CD4-positive, alpha-beta T cell treated with Interleukin-4 for 1 hour (primary cell): ENCODE results near the gene TXLNB.

Source experiments
- DNase-seq, 2 donors: peaks; one replicate each; pipeline ENCODE4 v3.0.0-alpha.2; 2020 to 2022

Gene TXLNB

GRCh38 chr6:139291813-139292619 is at the start of gene TXLNB:
Gene TXLNB (minus strand): TSS chr6:139291998. CDS start chr6:139288899, 3,099 bp downstream.
- DNase-seq, result peak; percentile 87 to 89

- no peak for DNase-seq
These were observed 49.3 kb upstream of the TXLNB start for GRCh38 chr6:139341060-139341459.

GRCh38 chr6:139338795-139339194 is 47.0 kb upstream of the TXLNB start:
- DNase-seq, result no peak

DNA sequence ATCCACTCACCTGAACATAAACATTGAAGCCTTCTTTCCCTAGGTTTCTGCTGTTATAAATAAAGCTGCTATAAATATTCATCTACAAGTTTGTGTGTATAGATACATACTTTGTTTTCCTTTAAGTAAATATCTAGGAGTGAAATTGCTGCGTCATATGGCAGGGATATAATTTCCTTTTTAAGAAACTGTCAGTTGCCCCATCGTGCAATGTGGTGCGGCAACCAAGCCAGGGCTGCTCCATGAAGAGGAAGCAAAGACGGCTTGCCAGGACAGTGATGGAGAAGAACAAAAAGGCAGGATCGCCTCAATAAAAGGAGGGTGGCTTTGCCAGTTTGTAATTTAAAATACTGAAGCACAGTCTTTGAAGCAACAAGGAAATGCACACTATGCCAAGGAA is 46.0 kb upstream of the TXLNB start:
- DNase-seq, result peak in 1 of 2 donors; percentile 30

DNA sequence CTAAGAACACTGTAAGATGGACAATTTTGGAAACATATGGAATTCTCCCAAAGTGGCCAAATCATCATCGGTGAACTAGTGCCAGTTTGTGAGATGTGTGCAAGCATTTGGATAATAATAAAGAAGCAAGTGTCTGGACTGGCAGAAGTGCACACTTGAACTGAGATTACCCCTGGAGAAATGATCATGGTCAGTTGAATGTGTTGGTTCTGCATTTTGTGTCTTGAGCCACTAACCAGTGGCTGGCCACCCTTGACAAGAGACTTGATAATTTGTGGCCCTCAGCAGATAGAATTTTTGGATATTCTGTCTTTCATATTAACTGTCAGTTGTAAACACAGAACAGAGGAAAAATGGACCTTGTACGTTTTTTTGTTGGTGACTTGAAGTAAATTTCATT is 45.2 kb upstream of the TXLNB start:
- DNase-seq, result no peak

DNA sequence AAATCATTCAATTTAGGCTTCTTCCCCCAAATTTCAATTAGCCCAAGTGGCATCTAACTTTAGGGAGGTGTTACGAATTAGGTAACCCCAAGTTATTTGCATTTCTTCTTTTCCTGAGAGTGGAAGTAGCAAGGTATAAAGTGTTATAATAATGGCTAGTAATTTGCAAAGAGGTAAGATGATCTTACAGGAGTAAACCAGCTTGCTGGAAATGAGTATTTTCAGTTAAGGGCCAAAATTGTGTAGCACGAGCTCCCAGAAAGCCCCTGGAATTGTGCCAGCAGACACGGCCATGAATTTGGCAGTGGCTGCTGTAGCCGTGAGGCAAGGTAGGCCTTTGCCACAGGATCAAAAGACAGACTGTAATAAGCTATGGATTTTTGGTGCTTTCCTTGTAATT is 44.7 kb upstream of the TXLNB start:
- no peak for DNase-seq

- DNase-seq, result no peak
These were observed 43.8 kb upstream of the TXLNB start for GRCh38 chr6:139335447-139336210.

GRCh38 chr6:139334806-139335446 is 43.1 kb upstream of the TXLNB start:
- DNase-seq, result no peak

DNA sequence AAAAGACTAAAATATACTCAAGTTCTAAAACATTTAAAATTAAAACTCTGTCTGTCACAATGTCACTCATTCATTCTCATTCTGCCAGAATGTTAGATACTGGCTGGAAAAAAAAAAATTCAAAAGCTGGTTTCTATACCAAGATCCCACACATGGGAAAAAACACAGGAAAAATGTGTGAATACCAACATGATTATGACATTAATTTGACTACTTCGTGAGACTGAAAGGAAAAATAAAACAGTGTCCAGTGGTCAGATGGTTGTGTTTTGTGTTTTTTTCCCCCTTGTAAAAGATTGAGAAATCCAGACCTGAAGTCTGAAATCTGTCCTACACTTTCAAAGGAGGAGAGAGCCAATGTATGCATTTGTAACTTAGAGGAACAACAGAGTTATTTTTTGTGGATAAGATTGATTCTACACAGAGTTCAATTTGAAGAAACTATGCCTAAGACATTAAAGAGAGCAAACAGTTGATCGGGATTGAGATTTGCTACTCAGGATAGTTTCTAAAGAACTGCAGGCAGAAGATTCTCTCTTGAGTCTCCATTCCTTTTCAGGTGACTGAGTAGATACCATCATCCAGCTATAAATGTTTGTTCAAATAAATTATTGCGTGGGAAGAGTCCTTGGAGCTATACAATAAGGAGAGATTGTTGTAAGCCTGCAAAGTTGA is 39.2 kb upstream of the TXLNB start:
- no peak for DNase-seq

DNA sequence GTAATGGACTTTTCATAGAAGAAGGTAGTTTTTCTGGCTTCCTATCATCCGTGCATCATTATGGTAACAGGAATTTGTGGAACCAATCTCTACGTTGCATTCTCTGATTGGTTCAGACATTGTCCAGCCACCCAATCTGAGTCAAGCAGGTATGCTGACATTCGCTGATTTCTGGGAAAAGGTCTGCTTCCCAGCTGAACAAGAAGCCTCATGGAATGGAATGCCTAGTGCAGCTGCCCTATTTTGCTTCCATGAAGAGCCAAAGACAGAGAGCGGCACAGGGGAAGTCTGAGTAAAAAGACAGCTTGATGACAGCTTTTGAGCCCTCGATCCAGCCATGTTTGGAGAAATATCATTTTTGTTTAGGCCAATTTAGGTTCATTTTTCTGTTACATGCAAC is 38.5 kb upstream of the TXLNB start:
- no peak for DNase-seq

GRCh38 chr6:139329224-139329623 is 37.4 kb upstream of the TXLNB start:
- DNase-seq, result no peak

- no peak for DNase-seq
These were observed 35.2 kb upstream of the TXLNB start for GRCh38 chr6:139327038-139327437.

GRCh38 chr6:139325686-139326085 is 33.9 kb upstream of the TXLNB start:
- no peak for DNase-seq

DNA sequence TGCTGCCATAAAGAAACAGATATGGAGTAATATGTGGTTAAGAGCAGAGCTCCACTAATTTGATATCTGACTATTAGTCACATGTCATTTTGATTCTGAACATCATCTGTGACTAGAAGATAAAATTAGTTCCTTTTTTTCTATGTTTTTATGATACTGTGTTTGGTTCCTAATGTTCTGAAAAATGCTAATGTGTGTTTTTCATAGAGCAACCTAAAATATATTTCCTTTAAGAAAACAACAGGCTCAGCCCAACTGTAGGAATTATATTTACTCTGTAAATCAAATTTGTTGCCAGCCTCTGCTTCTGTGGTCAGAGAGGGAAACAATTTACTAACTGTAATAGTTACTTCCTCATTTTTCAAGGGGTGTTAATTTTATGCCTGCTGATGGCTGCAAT is 33.3 kb upstream of the TXLNB start:
- DNase-seq, result peak in 1 of 2 donors; percentile 13

GRCh38 chr6:139324301-139324555 is 32.4 kb upstream of the TXLNB start:
- no peak for DNase-seq

GRCh38 chr6:139323511-139324300 is 31.9 kb upstream of the TXLNB start:
- peak; percentile 85 to 88 for DNase-seq

GRCh38 chr6:139320081-139320480 is 28.3 kb upstream of the TXLNB start:
- DNase-seq, result no peak

- DNase-seq, result no peak
These were observed 25.0 kb upstream of the TXLNB start for GRCh38 chr6:139316622-139317317.

- DNase-seq, result no peak
These were observed 22.2 kb upstream of the TXLNB start for GRCh38 chr6:139313784-139314545.

GRCh38 chr6:139313229-139313628 is 21.4 kb upstream of the TXLNB start:
- DNase-seq, result no peak

GRCh38 chr6:139311831-139312230 is 20.0 kb upstream of the TXLNB start:
- no peak for DNase-seq
